Left ventricle myocardium superior (tissue), 1 donor: ENCODE measurements around the gene PITX1. TPM values are rescaled to one million over a fixed set of nuclear protein-coding genes. Genes with fewer than 3 reads are reported as not detected.
"Not testable (repeated sequence)": the region's sequence is repeated elsewhere in the genome, so short reads cannot be mapped to it uniquely, and the experiment has no call there.

Source experiments
- ATAC-seq: fragments of 200-7000 bp; cut with Tn5 transposase; one replicate; pipeline ENCODE4 v1.9.1; 2020; ENCODE audit warnings: mild to moderate bottlenecking, moderate library complexity
- DNase-seq: peaks from one replicate; pipeline ENCODE4 v3.0.0-alpha.2; 2020
- intact Hi-C: fragments of 100-400 bp; cut with micrococcal nuclease; formaldehyde crosslinking; loops from one replicate; pipeline ENCODE4 v1.11.0; 2022
- total RNA-seq: library from RNA; stranded (reverse); fragmentation: NEBNext Ultra II Directional; extraction: Animal tissue kit (Norgen Biotek cat#: 25700); gene quantifications from one replicate; pipeline ENCODE4 v1.2.1, GENCODE V29; 2021
- donor health status: DM: no; HTN: yes; CAD: no; lungs with severe emphysema.

Gene PITX1
- total RNA-seq, 1 donor from 2014 or later, result not detected

GRCh38 chr5:134993161-134993560 lies 40.9 kb downstream of the PITX1 start:
- no peak for DNase-seq

GRCh38 chr5:134992148-134992547 lies 41.9 kb downstream of the PITX1 start:
- intact Hi-C loops, result no loop called here
- ATAC-seq (no peak), DNase-seq (no peak)

More at GRCh38 chr5:134993161-134993560, 40.9 kb downstream of the PITX1 start:
- no peak for ATAC-seq
- intact Hi-C loops, result no loop called here

- ATAC-seq, intact Hi-C loops, DNase-seq: not testable (repeated sequence)
Observed at GRCh38 chr5:134990183-134990582, 43.8 kb downstream of the PITX1 start.

DNA sequence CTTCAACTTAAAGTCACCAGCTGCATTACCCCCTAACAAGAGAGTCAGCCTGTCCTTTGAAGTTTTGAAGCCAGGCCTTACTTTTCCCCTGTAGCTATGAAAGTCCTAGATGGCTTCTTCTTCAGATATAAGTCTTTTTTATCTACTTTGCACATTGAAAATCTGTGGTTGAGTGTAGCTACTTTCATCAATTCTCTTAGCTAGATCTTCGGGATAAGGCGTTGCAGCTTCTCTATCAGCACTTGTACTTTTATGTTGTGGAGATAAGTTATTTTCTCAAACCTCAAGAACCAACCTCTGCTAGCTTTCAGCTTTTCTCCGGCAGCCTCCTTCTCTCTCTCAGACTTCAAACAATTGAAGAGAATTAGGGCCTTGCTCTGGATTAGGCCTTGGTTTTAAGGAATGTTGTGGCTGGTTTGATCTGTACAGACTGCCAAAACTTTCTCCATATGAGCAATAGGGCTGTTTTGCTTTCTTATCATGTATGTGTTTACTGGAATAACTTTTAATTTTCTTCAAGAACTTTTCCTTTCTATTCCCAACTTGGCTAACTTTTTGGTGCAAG lies 44.7 kb downstream of the PITX1 start:
- DNase-seq (no peak), ATAC-seq (no peak)
- intact Hi-C loops, result no loop called here

DNA sequence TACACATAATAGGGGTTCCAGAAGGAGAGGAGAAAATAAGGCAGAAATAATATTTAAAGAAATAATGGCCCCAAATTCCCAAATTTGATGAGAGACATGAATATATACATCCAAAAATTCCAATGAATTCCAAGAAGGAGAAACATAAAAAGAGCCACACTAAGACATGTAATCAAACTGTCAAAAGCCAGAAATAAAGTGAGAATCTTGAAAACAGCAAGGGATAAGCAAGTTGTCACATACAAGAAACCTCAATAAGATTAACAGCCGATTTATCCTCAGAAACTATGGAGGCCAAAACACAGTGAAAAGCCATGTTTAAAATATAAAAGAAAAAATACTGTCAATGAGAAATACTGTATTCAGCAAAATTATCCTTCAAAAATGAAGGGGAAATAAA lies 51.8 kb downstream of the PITX1 start:
- DNase-seq, result no peak
- ATAC-seq, result no peak
- intact Hi-C loops, result no loop called here

DNA sequence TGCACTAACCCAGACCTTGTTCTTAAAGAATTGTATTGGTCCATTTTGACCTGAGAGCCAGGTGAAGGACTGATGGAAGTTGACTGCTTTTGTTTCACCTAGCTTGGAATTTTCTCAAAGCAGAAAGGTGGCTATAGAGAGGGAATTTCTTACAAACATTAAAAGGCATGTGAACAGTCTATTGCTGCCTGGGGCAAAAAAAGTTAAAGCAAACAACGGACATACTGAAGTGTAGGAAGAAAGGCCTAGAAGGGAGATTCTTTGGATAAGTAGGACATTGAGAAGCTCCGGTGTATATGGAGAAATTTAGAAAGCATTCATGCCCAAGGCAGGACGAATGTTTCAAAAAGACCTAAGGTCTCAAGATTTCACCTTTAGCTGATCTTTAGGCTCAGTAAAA lies 54.6 kb downstream of the PITX1 start:
- intact Hi-C loops, result no loop called here
- no peak for ATAC-seq
- DNase-seq, result no peak

Other genes starting within 250 kb of the PITX1 start
- 25.6 TPM for gene C5orf24, start 188.3 kb downstream of the PITX1 start, total RNA-seq
- gene TXNDC15, start 159.9 kb downstream of the PITX1 start, total RNA-seq, result 46.5 TPM
- gene PCBD2, start 129.1 kb downstream of the PITX1 start, total RNA-seq, result 25.1 TPM
- gene CATSPER3, start 66.3 kb downstream of the PITX1 start, total RNA-seq, result 0.74 TPM